GM23338 (cell line): Measurements from ENCODE around the gene MPP2. TPM values are rescaled to one million over a fixed set of nuclear protein-coding genes. Genes with fewer than 3 reads are reported as not detected.
A peak's percentile ranks its signal among the peaks of the same experiment; 100 is the strongest.

Source experiments
- ATAC-seq: fragments of 200-7000 bp; cut with Tn5 transposase; 3 replicates; pipeline ENCODE4 v1.9.1; 2020
- DNase-seq: peaks from one replicate; pipeline ENCODE4 v3.0.0-alpha.2; 2015; ENCODE audit warnings: low spot score
- H2AFZ ChIP-seq: fragments of 200-600 bp; sonication (generic); 2 replicates; pipeline ENCODE4 v1.8.0; 2016; ENCODE audit warnings: antibody characterized with exemption, mild to moderate bottlenecking, moderate library complexity
- H3F3A ChIP-seq: fragments of 200-600 bp; sonication (generic); replicated peaks from 2 replicates; pipeline ENCODE4 v1.8.0; 2017; ENCODE audit warnings: antibody characterized with exemption, mixed run types, low read depth
- H3K27ac ChIP-seq: fragments of 200-600 bp; sonication (generic); 2 replicates; pipeline ENCODE4 v1.6.1; 2016; ENCODE audit warnings: low read depth
- H3K27me3 ChIP-seq: fragments of 200-600 bp; sonication (generic); 2 replicates; pipeline ENCODE4 v1.8.0; 2016; ENCODE audit warnings: mild to moderate bottlenecking, mixed run types, moderate library complexity; ENCODE audit not compliant: insufficient read depth
- H3K36me3 ChIP-seq: fragments of 200-600 bp; sonication (generic); 2 replicates; pipeline ENCODE4 v1.8.0; 2016; ENCODE audit warnings: mild to moderate bottlenecking; ENCODE audit not compliant: insufficient read depth
- H3K4me1 ChIP-seq: fragments of 200-600 bp; sonication (generic); 2 replicates; pipeline ENCODE4 v1.8.0; 2016; ENCODE audit warnings: mild to moderate bottlenecking, moderate library complexity; ENCODE audit not compliant: insufficient read depth
- H3K4me2 ChIP-seq: fragments of 200-600 bp; sonication (generic); 2 replicates; pipeline ENCODE4 v1.7.1; 2017; ENCODE audit warnings: mixed run types
- H3K4me3 ChIP-seq: fragments of 200-600 bp; sonication (generic); 2 replicates; pipeline ENCODE4 v1.6.1; 2016; ENCODE audit warnings: mixed run types
- H3K79me2 ChIP-seq: fragments of 200-600 bp; sonication (generic); replicated peaks from 2 replicates; pipeline ENCODE4 v1.8.0; 2017; ENCODE audit warnings: mild to moderate bottlenecking; ENCODE audit not compliant: insufficient read depth
- H3K9me2 ChIP-seq: fragments of 200-600 bp; sonication (generic); 2 replicates; pipeline ENCODE4 v1.8.0; 2017; ENCODE audit not compliant: insufficient read depth
- H4K20me1 ChIP-seq: fragments of 200-600 bp; sonication (generic); replicated peaks from 2 replicates; pipeline ENCODE4 v1.8.0; 2017; ENCODE audit warnings: mild to moderate bottlenecking; ENCODE audit not compliant: insufficient read depth
- H3K27ac Mint-ChIP-seq: 2 replicates; pipeline ENCODE4 v1.8.0; 2020; ENCODE audit warnings: inconsistent platforms, mild to moderate bottlenecking, moderate library complexity, mixed read lengths
- H3K27me3 Mint-ChIP-seq: 3 replicates; pipeline ENCODE4 v1.8.0; 2022; ENCODE audit warnings: low read depth, mild to moderate bottlenecking, moderate library complexity, mixed read lengths, inconsistent platforms; ENCODE audit not compliant: insufficient read depth, poor library complexity
- H3K36me3 Mint-ChIP-seq: 3 replicates; pipeline ENCODE4 v1.8.0; 2021; ENCODE audit warnings: low read depth, mild to moderate bottlenecking, inconsistent platforms, moderate library complexity, mixed read lengths
- H3K4me1 Mint-ChIP-seq: 3 replicates; pipeline ENCODE4 v1.8.0; 2020; ENCODE audit warnings: mild to moderate bottlenecking, inconsistent platforms, mixed read lengths
- H3K4me3 Mint-ChIP-seq: 3 replicates; pipeline ENCODE4 v1.8.0; 2021; ENCODE audit warnings: moderate library complexity, mild to moderate bottlenecking, inconsistent platforms, mixed read lengths
- H3K9me3 Mint-ChIP-seq: 3 replicates; pipeline ENCODE4 v1.8.0; 2020; ENCODE audit warnings: moderate library complexity, mild to moderate bottlenecking, inconsistent platforms, mixed read lengths
- EZH2 ChIP-seq: fragments of 200-600 bp; sonication (generic); IDR thresholded peaks from one replicate; pipeline ENCODE4 v1.8.0; 2017; ENCODE audit warnings: antibody characterized with exemption, mild to moderate bottlenecking, low read depth; ENCODE audit not compliant: unreplicated experiment
- POLR2AphosphoS5 ChIP-seq: IDR thresholded peaks from 2 replicates; pipeline ENCODE4 v1.6.1; 2016; ENCODE audit warnings: antibody characterized with exemption, low read depth
- STAT1 ChIP-seq: IDR thresholded peaks from one replicate; pipeline ENCODE4 v1.6.1; 2016; ENCODE audit warnings: antibody characterized with exemption; ENCODE audit not compliant: unreplicated experiment
- ZNF114 ChIP-seq: fragments of 250-450 bp; sonication (Bioruptor Pico); IDR thresholded peaks from 2 replicates; pipeline ENCODE4 v1.5.0; 2020; ENCODE audit warnings: mild to moderate bottlenecking, moderate library complexity
- ZNF331 ChIP-seq: fragments of 250-450 bp; sonication (Bioruptor Pico); IDR thresholded peaks from 2 replicates; pipeline ENCODE4 v1.5.0; 2020; ENCODE audit warnings: low read depth, mild to moderate bottlenecking, moderate library complexity
- polyA plus RNA-seq: library from polyadenylated mRNA; unstranded; fragments of >200 nt; fragmentation: Nextera tagmentation; extraction: Ambion mirVana; gene quantifications from 2 replicates; pipeline ENCODE4 v1.2.1, GENCODE V29; 2016
- total RNA-seq: library from RNA; depleted of rRNA; stranded (reverse); fragments of >200 nt; shearing (Covaris generic); gene quantifications from 2 replicates; pipeline ENCODE4 v1.2.3, GENCODE V29; 2014
- TF ChIP-seq, protein P1 (sequence below), 2 experiments: fragments of 200-600 bp in 1 of 2; sonication (generic) in 1 of 2; conservative IDR thresholded peaks; 2 replicates each; pipeline versions ENCODE4 v1.5.1 to v1.6.1; 2016 to 2017; ENCODE audit warnings: antibody characterized with exemption in 2 of 2, low read depth in 2 of 2, mild to moderate bottlenecking in 2 of 2, moderate library complexity in 1 of 2
- TF ChIP-seq, protein P2 (sequence below): IDR thresholded peaks from one replicate; pipeline ENCODE4 v1.6.1; 2018; ENCODE audit warnings: antibody characterized with exemption; ENCODE audit not compliant: unreplicated experiment

The MPP2 gene
- total and polyA plus RNA-seq, 2 experiments from 2014 or later = 7.8 to 20.7 TPM

DNA sequence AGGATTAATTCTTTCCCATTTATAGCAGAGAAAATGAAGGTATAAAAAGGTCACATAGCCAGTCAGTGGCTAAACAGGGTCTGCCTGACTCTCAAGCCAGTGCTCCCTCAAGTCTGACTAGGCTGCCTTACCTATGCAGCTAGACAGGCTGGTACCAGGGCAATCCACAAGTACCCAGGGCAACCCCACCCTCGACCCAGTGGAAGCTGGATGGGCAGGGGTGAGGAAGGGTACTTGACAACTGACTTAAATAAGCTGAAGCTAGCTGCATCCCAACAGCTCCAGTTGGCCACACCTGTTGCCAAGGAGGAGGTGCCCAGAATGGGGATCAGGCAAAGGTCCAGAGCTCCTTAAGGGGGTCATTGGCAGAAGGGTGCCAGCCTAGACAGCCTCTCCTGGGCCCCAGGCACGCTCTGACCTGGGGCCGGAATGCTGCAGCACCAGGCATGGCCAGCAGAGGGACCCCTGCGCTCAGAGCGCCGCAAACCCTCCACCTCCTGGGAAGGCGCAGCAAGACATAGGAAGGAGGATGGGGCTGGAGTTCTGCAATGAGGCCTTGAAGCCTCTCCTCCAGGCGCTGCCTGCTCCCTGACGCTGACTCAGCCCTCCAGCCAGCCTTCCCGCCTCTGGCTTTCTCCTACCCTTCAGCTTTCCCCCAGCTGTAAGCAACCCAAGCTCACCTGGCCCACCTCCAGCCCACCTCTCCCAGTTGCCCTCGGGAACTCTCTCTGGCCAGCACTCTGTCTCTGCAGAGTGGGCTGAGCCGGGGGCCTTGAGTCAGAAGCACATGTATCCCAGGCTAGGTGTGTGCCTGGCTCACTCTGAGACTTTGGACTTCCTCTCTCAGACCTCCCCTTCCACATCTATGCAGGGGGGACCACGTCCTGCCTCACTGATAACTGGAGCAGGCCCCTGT, 28.8 kb downstream of the MPP2 start:
- Mint-ChIP-seq H3K27ac (peak overlapping the region; percentile 83), H3K9me3 (no peaks in the 10 kb centered on the region), H3K4me3 (no peak overlapping the region), H3K36me3 (peaks cover 8% of the 10 kb centered on the region; the same call in 1 of the 3 replicates), H3K27me3 (peaks cover 8% of the 10 kb centered on the region), H3K4me1 (peaks cover 15% of the 10 kb centered on the region)
- Histone ChIP-seq H3K9me2 (no peaks in the 10 kb centered on the region), H3K36me3 (no peaks in the 10 kb centered on the region), H3K4me1 (peaks cover 8% of the 10 kb centered on the region; the same call in 1 of the 2 replicates), H4K20me1 (no peaks in the 10 kb centered on the region), H3F3A (no peaks in the 10 kb centered on the region), H3K27me3 (no peaks in the 10 kb centered on the region), H3K4me3 (peak overlapping the region; percentile 15; the same call in 1 of the 2 replicates), H3K27ac (no peak overlapping the region), H2AFZ (peak overlapping the region; percentile 52; the same call in 1 of the 2 replicates), H3K79me2 (no peaks in the 10 kb centered on the region), H3K4me2 (0 out of 2 replicates have a peak overlapping the region, but pooled peaks have one; percentile 38)
- no peak for TF ChIP-seq POLR2AphosphoS5
- TF ChIP-seq, protein P1, sequence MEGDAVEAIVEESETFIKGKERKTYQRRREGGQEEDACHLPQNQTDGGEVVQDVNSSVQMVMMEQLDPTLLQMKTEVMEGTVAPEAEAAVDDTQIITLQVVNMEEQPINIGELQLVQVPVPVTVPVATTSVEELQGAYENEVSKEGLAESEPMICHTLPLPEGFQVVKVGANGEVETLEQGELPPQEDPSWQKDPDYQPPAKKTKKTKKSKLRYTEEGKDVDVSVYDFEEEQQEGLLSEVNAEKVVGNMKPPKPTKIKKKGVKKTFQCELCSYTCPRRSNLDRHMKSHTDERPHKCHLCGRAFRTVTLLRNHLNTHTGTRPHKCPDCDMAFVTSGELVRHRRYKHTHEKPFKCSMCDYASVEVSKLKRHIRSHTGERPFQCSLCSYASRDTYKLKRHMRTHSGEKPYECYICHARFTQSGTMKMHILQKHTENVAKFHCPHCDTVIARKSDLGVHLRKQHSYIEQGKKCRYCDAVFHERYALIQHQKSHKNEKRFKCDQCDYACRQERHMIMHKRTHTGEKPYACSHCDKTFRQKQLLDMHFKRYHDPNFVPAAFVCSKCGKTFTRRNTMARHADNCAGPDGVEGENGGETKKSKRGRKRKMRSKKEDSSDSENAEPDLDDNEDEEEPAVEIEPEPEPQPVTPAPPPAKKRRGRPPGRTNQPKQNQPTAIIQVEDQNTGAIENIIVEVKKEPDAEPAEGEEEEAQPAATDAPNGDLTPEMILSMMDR (conservative IDR thresholded peaks at IDR 0.05; ENCODE audit: low read depth in 2 of 2) = peak; percentile 83 to 97
- peak; percentile 86 for ATAC-seq
- DNase-seq = peak; percentile 90

DNA sequence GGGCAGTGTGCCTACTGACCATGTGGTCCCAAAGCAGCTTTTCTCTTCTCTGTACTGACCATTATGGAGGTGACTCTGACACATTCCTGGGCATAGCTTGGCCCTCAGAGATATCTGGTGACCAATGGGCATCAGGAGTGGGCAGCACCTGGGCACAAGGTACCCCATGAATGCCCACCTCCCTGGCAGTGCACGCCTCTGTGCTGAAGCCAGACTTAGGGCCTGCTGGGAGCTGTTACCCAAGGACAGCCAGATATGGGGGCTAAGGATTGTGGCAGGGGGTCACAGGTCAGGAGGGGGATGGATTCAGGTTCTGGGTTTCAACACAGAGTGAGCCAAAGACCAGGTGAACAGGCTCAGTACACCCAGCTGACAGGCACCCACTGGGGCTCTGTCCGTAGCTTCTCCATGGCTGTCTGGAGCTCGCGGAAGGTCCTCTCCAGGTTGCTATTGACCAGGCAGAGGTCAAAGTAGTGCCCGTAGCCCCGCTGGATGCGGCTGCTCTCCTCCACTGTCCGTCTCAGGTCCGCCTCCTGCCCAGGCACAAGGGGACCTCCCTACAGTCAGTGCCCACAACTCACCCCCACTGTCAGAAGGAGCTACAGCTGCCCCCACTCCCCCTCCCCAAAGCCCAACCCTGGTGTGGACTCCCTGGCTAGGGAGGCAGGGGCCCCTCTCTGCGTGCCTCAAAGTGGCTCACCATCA, 29.7 kb downstream of the MPP2 start:
- H3K27me3 Mint-ChIP-seq = peaks cover 6% of the 10 kb centered on the region
- no peaks in the 10 kb centered on the region for H3K79me2 ChIP-seq
- no peak overlapping the region for H3K4me3 ChIP-seq
- H3F3A ChIP-seq = no peaks in the 10 kb centered on the region
- H2AFZ ChIP-seq = no peak overlapping the region
- H3K4me1 ChIP-seq = peaks cover 8% of the 10 kb centered on the region; the same call in 1 of the 2 replicates
- H3K4me3 Mint-ChIP-seq = no peak overlapping the region
- H3K36me3 Mint-ChIP-seq = peaks cover 8% of the 10 kb centered on the region; the same call in 1 of the 3 replicates
- no peaks in the 10 kb centered on the region for H3K9me3 Mint-ChIP-seq
- no peaks in the 10 kb centered on the region for H3K9me2 ChIP-seq
- H3K4me2 ChIP-seq = no peak overlapping the region
- H3K27me3 ChIP-seq = no peaks in the 10 kb centered on the region
- no peak overlapping the region for H3K27ac Mint-ChIP-seq
- no peak overlapping the region for H3K27ac ChIP-seq
- peaks cover 15% of the 10 kb centered on the region for H3K4me1 Mint-ChIP-seq
- no peak for ATAC-seq
- DNase-seq = no peak
- no peaks in the 10 kb centered on the region for H4K20me1 ChIP-seq
- H3K36me3 ChIP-seq = no peaks in the 10 kb centered on the region
- no peak for TF ChIP-seq EZH2
- TF ChIP-seq, protein P2, sequence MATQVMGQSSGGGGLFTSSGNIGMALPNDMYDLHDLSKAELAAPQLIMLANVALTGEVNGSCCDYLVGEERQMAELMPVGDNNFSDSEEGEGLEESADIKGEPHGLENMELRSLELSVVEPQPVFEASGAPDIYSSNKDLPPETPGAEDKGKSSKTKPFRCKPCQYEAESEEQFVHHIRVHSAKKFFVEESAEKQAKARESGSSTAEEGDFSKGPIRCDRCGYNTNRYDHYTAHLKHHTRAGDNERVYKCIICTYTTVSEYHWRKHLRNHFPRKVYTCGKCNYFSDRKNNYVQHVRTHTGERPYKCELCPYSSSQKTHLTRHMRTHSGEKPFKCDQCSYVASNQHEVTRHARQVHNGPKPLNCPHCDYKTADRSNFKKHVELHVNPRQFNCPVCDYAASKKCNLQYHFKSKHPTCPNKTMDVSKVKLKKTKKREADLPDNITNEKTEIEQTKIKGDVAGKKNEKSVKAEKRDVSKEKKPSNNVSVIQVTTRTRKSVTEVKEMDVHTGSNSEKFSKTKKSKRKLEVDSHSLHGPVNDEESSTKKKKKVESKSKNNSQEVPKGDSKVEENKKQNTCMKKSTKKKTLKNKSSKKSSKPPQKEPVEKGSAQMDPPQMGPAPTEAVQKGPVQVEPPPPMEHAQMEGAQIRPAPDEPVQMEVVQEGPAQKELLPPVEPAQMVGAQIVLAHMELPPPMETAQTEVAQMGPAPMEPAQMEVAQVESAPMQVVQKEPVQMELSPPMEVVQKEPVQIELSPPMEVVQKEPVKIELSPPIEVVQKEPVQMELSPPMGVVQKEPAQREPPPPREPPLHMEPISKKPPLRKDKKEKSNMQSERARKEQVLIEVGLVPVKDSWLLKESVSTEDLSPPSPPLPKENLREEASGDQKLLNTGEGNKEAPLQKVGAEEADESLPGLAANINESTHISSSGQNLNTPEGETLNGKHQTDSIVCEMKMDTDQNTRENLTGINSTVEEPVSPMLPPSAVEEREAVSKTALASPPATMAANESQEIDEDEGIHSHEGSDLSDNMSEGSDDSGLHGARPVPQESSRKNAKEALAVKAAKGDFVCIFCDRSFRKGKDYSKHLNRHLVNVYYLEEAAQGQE = no peak
- TF ChIP-seq STAT1 = no peak
- no peak for TF ChIP-seq ZNF331 (CRISPR knock-in tag)
- no peak for TF ChIP-seq ZNF114 (CRISPR knock-in tag)
